Measurements from ENCODE around the gene ZNF138.
"Not testable (repeated sequence)": the region's sequence is repeated elsewhere in the genome, so short reads cannot be mapped to it uniquely, and the experiment has no call there.

ZNF138 gene

GRCh38 chr7:64794171-64794844 lies at the start of gene ZNF138:
Gene ZNF138 (plus strand): TSS chr7:64794428. CDS start chr7:64794569, 141 bp downstream.
- DNase-seq: peak; percentile 98

GRCh38 chr7:64744680-64745079 lies 49.5 kb upstream of the ZNF138 start:
- DNase-seq: no peak

- no peak for DNase-seq
Measured at GRCh38 chr7:64747802-64748201, 46.4 kb upstream of the ZNF138 start.

DNA sequence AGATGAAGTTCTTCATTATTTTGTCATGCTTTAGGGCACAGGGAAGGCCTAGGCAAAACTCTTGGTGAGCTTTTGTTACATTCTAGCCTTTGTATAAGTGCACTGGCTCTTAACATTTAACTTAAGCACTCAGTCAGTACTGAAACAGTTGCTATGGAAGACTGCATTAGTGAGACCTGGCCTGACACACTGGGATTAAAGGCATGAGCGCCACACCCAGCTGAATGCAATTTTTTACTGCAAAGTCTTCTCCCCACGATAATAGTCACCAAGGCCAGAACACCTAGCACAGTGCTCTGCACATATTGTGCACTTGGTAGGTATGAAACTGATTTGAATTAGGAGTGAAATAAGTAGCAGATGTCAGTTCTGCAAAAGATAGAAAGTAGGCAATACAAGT lies 41.2 kb upstream of the ZNF138 start:
- DNase-seq: no peak

GRCh38 chr7:64755865-64756264 lies 38.4 kb upstream of the ZNF138 start:
- no peak for DNase-seq

- no peak for DNase-seq
Measured at GRCh38 chr7:64758151-64758550, 36.1 kb upstream of the ZNF138 start.

DNA sequence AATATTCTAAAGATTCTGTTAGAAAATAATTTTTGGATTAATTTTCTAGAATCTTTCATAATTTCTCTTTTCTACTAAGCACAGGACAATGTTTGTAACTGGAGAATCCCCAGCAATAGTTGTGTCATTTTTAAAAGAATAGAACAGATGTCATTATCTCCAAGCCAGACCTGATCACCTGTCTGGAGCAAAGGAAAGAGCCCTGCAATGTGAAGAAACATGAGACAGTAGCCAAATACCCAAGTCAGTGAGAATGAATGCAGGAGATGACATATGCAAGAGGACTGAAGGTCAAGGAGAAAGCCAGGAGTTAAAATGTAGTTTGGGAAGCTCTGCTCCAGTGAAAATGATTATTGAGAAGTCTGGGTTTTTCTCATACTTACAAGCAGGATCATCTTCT lies 25.4 kb upstream of the ZNF138 start:
- DNase-seq: no peak

GRCh38 chr7:64774204-64774842 lies 19.9 kb upstream of the ZNF138 start:
- no peak for DNase-seq

DNA sequence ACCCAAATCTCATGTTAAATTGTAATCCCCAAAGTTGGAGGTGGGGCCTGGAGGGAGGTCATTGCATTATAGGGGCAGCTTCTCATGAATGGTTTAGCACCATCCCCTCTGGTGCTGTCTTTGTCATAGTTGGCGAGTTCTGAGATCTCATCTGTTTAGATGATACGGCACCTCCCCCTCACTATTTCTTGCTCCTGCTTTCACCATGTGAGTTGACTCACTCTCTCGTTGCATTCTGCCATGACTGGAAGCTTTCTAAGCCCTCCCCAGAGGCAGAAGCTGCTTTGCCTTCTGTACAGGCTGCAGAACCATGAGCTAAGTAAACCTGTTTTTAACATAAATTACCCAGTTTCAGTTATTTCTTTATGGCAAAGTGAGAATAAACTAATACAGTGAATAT lies 18.9 kb upstream of the ZNF138 start:
- DNase-seq: no peak

DNA sequence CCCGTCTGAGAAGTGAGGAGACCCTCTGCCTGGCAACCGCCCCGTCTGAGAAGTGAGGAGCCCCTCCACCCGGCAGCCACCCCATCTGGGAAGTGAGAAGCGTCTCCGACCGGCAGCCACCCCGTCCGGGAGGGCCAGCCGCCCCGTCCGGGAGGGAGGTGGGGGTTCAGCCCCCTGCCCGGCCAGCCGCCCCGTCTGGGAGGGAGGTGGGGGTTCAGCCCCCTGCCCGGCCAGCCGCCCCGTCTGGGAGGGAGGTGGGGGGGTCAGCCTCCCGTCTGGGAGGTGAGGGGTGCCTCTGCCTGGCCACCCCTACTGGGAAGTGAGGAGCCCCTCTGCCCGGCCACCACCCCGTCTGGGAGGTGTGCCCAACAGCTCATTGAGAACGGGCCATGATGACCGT lies 9.4 kb upstream of the ZNF138 start:
- DNase-seq: not testable (repeated sequence)

DNA sequence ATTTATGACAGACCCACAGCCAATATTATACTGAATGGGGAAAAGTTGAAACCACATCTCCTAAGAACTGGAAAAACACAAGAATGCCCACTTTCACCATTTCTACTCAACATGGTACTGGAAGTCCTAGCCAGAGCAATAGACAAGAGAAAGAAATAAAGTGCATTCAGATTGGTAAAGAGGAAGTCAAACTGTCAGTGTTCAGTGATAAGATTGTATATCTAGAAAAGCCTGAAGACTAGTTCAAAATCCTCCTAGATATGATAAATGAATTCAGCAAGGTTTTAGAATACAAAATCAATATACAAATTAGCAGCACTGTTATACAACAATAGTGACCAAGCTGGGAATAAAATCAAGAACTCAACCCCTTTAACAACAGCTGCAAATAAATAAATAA lies 6.9 kb upstream of the ZNF138 start:
- no peak for DNase-seq

GRCh38 chr7:64789241-64789640 lies 5.0 kb upstream of the ZNF138 start:
- DNase-seq: not testable (repeated sequence)

DNA sequence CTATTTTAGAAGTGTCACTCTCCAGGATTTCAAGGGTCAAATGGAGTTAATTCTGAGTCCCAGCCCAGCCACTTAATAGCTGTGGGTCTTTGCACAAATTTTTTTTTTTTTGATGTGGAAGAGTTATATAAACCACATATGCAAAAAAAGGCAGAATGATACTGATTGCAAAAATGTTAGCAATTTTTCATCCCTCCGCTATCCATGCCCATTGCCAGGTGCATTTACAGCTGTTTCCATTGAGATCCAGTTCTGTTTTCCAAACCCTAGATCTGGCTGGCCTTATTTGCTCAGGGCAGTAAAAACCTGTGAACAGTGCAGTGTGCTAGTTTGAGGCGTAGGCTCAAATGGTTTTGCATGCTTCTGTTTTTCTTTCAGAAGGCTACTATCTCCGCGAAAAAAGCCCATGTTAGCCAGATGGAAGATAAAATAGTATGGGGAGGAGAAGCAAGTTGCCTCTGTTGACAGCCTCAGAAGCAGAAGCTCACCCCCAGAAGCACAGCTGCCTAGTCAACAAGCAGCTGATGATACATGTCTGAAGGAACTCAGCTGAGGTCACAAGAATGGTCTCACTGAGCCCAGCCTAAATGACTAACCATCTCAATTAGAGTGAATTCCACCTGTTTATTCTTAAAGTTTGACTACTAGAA lies 997 bp upstream of the ZNF138 start:
- DNase-seq: no peak

GRCh38 chr7:64795176-64795575 lies 948 bp downstream of the ZNF138 start:
- DNase-seq: no peak

- not testable (repeated sequence) for DNase-seq
Measured at GRCh38 chr7:64799169-64799568, 4.9 kb downstream of the ZNF138 start.

- DNase-seq: no peak
Measured at GRCh38 chr7:64802699-64803098, 8.5 kb downstream of the ZNF138 start.

DNA sequence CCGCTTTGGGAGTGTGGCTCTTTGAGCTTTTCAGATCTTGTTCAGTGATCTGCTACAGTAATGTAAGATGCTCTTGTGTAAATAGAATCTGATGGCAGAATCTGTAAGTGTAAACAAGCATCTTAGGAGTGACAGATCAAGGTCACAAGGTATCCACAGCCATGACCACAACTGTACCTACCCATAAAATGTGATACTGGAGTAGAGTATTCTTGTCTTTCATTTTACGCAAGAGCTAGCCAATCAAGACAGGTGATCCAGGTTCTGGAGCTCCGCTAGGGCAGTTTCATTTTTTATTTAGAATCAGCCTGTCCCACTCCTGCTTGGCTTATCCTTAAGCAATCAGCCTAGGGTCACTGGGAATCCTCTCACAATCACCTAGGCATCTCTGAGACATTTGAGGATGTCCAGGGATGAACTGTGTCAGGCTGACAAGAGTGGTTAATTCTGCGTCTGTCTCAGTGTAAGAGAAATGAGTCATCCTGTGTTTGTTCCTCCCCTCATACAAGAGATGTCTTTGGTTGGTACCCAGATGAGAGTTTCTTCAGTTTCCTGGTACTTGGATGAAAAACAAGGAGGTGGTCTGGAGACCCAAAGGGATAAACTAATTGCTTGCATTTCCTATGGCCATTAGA lies 13.6 kb downstream of the ZNF138 start:
- no peak for DNase-seq

- DNase-seq: no peak
Measured at GRCh38 chr7:64811767-64812166, 17.5 kb downstream of the ZNF138 start.

GRCh38 chr7:64830926-64831325 lies 36.7 kb downstream of the ZNF138 start:
- DNase-seq: no peak

- no peak for DNase-seq
Measured at GRCh38 chr7:64832136-64832535, 37.9 kb downstream of the ZNF138 start.

- no peak for DNase-seq
Measured at GRCh38 chr7:64834989-64835388, 40.8 kb downstream of the ZNF138 start.

DNA sequence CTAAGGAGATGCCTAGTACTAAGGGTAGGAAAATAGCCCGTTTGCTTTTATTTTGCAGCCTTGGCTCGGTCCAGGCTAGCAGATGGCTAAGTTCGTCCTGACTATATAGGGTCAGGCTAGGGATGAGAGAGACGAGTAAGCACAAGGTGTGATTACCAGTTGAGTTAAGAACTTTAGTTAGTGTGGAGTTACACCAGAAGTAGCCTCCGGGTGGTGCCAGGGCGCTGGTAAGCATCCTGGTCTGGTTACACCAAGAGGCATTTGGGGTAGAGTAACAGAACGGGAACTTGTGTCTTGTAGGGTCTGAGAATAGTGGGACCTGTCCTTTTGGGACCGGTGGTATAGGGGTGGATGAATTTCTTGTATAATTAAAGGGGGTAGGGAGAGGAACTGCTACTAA lies 41.6 kb downstream of the ZNF138 start:
- not testable (repeated sequence) for DNase-seq

DNA sequence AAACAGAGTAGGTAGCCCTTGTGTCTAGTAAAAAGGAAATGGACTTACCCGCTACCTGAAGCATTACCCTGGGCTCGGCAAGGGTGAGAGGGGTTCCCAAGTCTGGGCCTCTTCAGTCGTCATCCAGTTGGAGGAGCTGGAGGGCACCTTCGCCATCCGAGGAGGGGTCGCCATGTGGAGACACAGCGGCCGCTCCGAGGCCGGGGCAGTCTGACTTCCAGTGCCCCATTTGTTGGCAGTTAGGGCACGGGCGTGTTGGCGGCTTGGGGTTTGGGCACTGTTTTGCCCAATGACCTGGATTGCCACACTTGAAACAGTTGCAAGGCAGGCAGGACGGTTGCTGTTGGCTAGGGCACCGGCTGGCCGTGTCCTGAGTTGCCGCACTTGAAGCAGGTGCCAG lies 43.8 kb downstream of the ZNF138 start:
- DNase-seq: not testable (repeated sequence)

DNA sequence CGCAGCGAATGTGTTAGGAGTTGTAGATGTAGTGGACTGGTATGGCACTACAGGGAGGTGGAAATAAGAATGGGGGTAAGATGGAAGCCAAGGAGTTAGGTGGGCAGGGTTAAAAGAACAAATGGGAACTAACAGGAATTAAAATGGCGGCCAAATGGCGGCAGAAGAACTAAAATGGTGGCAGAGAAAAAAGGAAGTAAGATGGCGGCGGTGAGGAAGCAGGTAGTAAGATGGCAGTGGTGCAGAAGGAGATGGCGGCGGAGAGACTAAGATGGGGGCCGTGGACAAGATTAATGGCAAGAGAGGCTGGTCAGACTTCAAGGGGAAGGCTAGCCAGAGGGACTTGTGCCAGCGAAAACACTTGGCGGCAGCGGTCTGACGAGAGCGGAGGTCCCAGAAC lies 44.5 kb downstream of the ZNF138 start:
- no peak for DNase-seq

Measured in NCI-H2081 (cell line).